Measurements from ENCODE around the gene PILRA. TPM values are rescaled to one million over a fixed set of nuclear protein-coding genes. Genes with fewer than 3 reads are reported as not detected.
"Not testable (repeated sequence)": the region's sequence is repeated elsewhere in the genome, so short reads cannot be mapped to it uniquely, and the experiment has no call there.

The PILRA gene
- total RNA-seq, 2 donors from 2014 or later = 5.9 to 15.3 TPM

GRCh38 chr7:100441641-100442535, 68.6 kb downstream of the PILRA start:
- intact Hi-C loops (cut with DNase I) = no loop called here
- peak; percentile 60 for DNase-seq (ENCODE audit: low spot score)

- intact Hi-C loops (cut with DNase I) = no loop called here
- peak; percentile 28 for DNase-seq (ENCODE audit: low spot score)
These were observed 70.0 kb downstream of the PILRA start for GRCh38 chr7:100443096-100443840.

DNA sequence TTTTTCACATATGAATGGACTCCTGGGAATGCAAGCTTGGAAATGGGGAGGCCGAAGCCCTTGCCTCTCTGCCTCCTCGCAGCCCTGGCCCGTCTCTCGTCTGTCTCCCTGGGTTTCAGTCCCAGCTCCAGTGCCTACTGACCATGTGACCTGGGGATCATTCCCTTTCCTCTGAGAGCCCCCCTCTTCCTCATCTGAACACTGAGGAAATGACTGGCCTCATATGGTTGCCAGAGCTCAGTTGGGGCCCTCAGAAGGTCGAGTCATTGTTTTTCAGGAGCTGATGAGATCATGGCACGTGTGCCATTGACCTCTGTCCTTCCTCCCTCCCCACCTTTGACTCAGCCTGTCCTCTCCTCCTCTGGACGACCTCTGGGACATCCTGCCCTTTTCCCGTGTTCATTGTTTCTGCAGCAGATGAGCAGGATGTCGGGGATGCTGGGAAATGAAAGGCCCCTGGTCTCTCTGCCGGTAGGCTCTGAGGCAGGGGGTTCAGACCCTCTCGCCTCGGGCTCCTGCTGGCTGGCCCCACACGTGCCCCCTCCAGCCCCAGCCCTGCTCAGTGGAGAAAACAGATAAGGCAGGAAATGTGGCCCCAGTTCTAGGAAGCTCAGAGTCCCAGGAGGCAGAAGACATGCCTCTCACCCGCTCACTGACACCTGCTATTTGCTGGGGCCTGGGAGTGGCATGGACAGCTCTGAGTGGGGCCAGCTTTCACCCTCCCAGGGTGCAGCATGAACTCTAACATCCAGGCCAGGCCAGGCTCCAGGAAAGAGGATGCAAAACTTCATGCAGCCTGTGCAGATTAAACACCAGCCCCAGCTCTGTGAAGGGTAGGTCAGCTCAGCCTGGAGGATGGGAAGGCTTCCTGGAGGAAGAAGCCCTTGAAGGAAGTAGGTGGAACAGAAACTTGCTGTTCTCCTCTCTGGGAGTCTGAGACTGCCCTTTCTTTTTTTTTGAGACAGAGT, 71.3 kb downstream of the PILRA start:
- intact Hi-C loops (cut with DNase I) = no loop called here
- DNase-seq (ENCODE audit: low spot score) = peak; percentile 74

- intact Hi-C loops (cut with DNase I) = no loop called here
- no peak for DNase-seq (ENCODE audit: low spot score)
These were observed 72.8 kb downstream of the PILRA start for GRCh38 chr7:100446040-100446439.

- intact Hi-C loops (cut with DNase I); DNase-seq (ENCODE audit: low spot score): not testable (repeated sequence)
These were observed 74.1 kb downstream of the PILRA start for GRCh38 chr7:100447363-100447762.

GRCh38 chr7:100449190-100449795, 76.0 kb downstream of the PILRA start:
- DNase-seq (ENCODE audit: low spot score) = no peak
- intact Hi-C loops (cut with DNase I) = no loop called here

Other genes with a start within 250 kb of the PILRA start
- 1 to 10 TPM; 1.6 to 1.7 TPM for gene MBLAC1, start 246.5 kb upstream of the PILRA start, total RNA-seq
- 10 to 100 TPM; 72.6 to 91.6 TPM for gene LAMTOR4, start 224.6 kb upstream of the PILRA start, total RNA-seq
- gene TRAPPC14, start 214.8 kb upstream of the PILRA start, total RNA-seq = 10 to 100 TPM; 11.2 to 13.3 TPM
- 10 to 100 TPM in 1 of 2 donors, 1 to 10 TPM in 1; 6.2 to 11.2 TPM for gene GAL3ST4, start 204.9 kb upstream of the PILRA start, total RNA-seq
- gene GPC2, start 196.1 kb upstream of the PILRA start, total RNA-seq = 1 to 10 TPM in 1 of 2 donors, under 1 TPM in 1; 0.81 to 1.2 TPM
- gene STAG3, start 195.6 kb upstream of the PILRA start, total RNA-seq = 1 to 10 TPM in 1 of 2 donors, under 1 TPM in 1; 0.52 to 1.2 TPM
- under 1 TPM; 0.42 to 0.67 TPM for gene PVRIG, start 153.5 kb upstream of the PILRA start, total RNA-seq
- not detected for gene SPDYE3, start 65.8 kb upstream of the PILRA start, total RNA-seq
- 10 to 100 TPM; 17.7 to 32.5 TPM for gene PILRB, start 15.4 kb upstream of the PILRA start, total RNA-seq
- gene ZCWPW1, start 55.2 kb downstream of the PILRA start, total RNA-seq = 1 to 10 TPM; 2.9 to 3.5 TPM
- gene MEPCE, start 56.3 kb downstream of the PILRA start, total RNA-seq = 10 to 100 TPM; 19.8 to 21.8 TPM
- gene PPP1R35, start 63.0 kb downstream of the PILRA start, total RNA-seq = 10 to 100 TPM; 16.7 to 23.9 TPM
- gene SPACDR, start 90.8 kb downstream of the PILRA start, total RNA-seq = under 1 TPM in 1 of 2 donors, not detected in 1; 0.62 TPM
- 10 to 100 TPM; 25.3 to 29.1 TPM for gene TSC22D4, start 105.7 kb downstream of the PILRA start, total RNA-seq
- 1 to 10 TPM in 1 of 2 donors, under 1 TPM in 1; 0.86 to 1.4 TPM for gene NYAP1, start 110.4 kb downstream of the PILRA start, total RNA-seq
- 10 to 100 TPM; 18.8 to 20.4 TPM for gene AGFG2, start 165.7 kb downstream of the PILRA start, total RNA-seq
- gene SAP25, start 200.4 kb downstream of the PILRA start, total RNA-seq = 1 to 10 TPM; 2.8 to 5.0 TPM
- gene LRCH4, start 212.6 kb downstream of the PILRA start, total RNA-seq = 10 to 100 TPM; 28.5 to 30.7 TPM
- under 1 TPM; 0.14 to 0.51 TPM for gene FBXO24, start 212.8 kb downstream of the PILRA start, total RNA-seq
- gene PCOLCE, start 228.9 kb downstream of the PILRA start, total RNA-seq = 100 to 1,000 TPM in 1 of 2 donors, 10 to 100 TPM in 1; 79.5 to 230 TPM
- gene MOSPD3, start 239.1 kb downstream of the PILRA start, total RNA-seq = 10 to 100 TPM; 10.8 to 16.3 TPM